ENCODE data around the gene LPIN2. TPM values are rescaled to one million over a fixed set of nuclear protein-coding genes. Genes with fewer than 3 reads are reported as not detected.
"Not testable (repeated sequence)": the region's sequence is repeated elsewhere in the genome, so short reads cannot be mapped to it uniquely, and the experiment has no call there.

Gene LPIN2
- total RNA-seq, 1 experiment from 2014 or later, result 11.7 TPM

- DNase-seq (ENCODE audit: low read depth, low spot score), result no peak
- in situ Hi-C loops (cut with HindIII; ENCODE audit: low pct_unique_long_range_greater_than_20kb, low sequenced_read_pairs), result no loop called here
Measured at GRCh38 chr18:3016585-3017297, 3.8 kb upstream of the LPIN2 start.

- DNase-seq (ENCODE audit: low read depth, low spot score), result no peak
- in situ Hi-C loops (cut with HindIII; ENCODE audit: low pct_unique_long_range_greater_than_20kb, low sequenced_read_pairs), result no loop called here
Measured at GRCh38 chr18:3015851-3016250, 2.9 kb upstream of the LPIN2 start.

GRCh38 chr18:3015204-3015592 lies 2.3 kb upstream of the LPIN2 start:
- DNase-seq (ENCODE audit: low read depth, low spot score), result no peak
- in situ Hi-C loops (cut with HindIII; ENCODE audit: low pct_unique_long_range_greater_than_20kb, low sequenced_read_pairs), result no loop called here

- in situ Hi-C loops (cut with HindIII; ENCODE audit: low pct_unique_long_range_greater_than_20kb, low sequenced_read_pairs), result no loop called here
- DNase-seq (ENCODE audit: low read depth, low spot score), result no peak
Measured at GRCh38 chr18:3014503-3015203, 1.7 kb upstream of the LPIN2 start.

- DNase-seq (ENCODE audit: low read depth, low spot score), result peak; percentile 5
- in situ Hi-C loops (cut with HindIII; ENCODE audit: low pct_unique_long_range_greater_than_20kb, low sequenced_read_pairs), result no loop called here
Measured at GRCh38 chr18:3012136-3013023, 564 bp downstream of the LPIN2 start.

GRCh38 chr18:3010086-3010485 lies 2.9 kb downstream of the LPIN2 start:
- in situ Hi-C loops (cut with HindIII; ENCODE audit: low pct_unique_long_range_greater_than_20kb, low sequenced_read_pairs), result no loop called here
- DNase-seq (ENCODE audit: low read depth, low spot score), result no peak

GRCh38 chr18:3008541-3008940 lies 4.4 kb downstream of the LPIN2 start:
- in situ Hi-C loops (cut with HindIII; ENCODE audit: low pct_unique_long_range_greater_than_20kb, low sequenced_read_pairs), result no loop called here
- no peak for DNase-seq (ENCODE audit: low read depth, low spot score)

GRCh38 chr18:3007491-3007890 lies 5.5 kb downstream of the LPIN2 start:
- in situ Hi-C loops (cut with HindIII; ENCODE audit: low pct_unique_long_range_greater_than_20kb, low sequenced_read_pairs), result no loop called here
- DNase-seq (ENCODE audit: low read depth, low spot score), result no peak

GRCh38 chr18:3005462-3005861 lies 7.5 kb downstream of the LPIN2 start:
- DNase-seq (ENCODE audit: low read depth, low spot score), result no peak
- in situ Hi-C loops (cut with HindIII; ENCODE audit: low pct_unique_long_range_greater_than_20kb, low sequenced_read_pairs), result no loop called here

GRCh38 chr18:3003766-3004165 lies 9.2 kb downstream of the LPIN2 start:
- DNase-seq (ENCODE audit: low read depth, low spot score); in situ Hi-C loops (cut with HindIII; ENCODE audit: low pct_unique_long_range_greater_than_20kb, low sequenced_read_pairs): not testable (repeated sequence)

GRCh38 chr18:3002732-3003131 lies 10.2 kb downstream of the LPIN2 start:
- DNase-seq (ENCODE audit: low read depth, low spot score), result no peak
- in situ Hi-C loops (cut with HindIII; ENCODE audit: low pct_unique_long_range_greater_than_20kb, low sequenced_read_pairs), result no loop called here

- in situ Hi-C loops (cut with HindIII; ENCODE audit: low pct_unique_long_range_greater_than_20kb, low sequenced_read_pairs), result no loop called here
- no peak for DNase-seq (ENCODE audit: low read depth, low spot score)
Measured at GRCh38 chr18:2998644-2999043, 14.3 kb downstream of the LPIN2 start.

- DNase-seq (ENCODE audit: low read depth, low spot score), result peak; percentile 66
- in situ Hi-C loops (cut with HindIII; ENCODE audit: low pct_unique_long_range_greater_than_20kb, low sequenced_read_pairs), result no loop called here
Measured at GRCh38 chr18:2997846-2998564, 14.9 kb downstream of the LPIN2 start.

GRCh38 chr18:2997429-2997828 lies 15.5 kb downstream of the LPIN2 start:
- in situ Hi-C loops (cut with HindIII; ENCODE audit: low pct_unique_long_range_greater_than_20kb, low sequenced_read_pairs), result no loop called here

GRCh38 chr18:2994603-2995432 lies 18.1 kb downstream of the LPIN2 start:
- in situ Hi-C loops (cut with HindIII; ENCODE audit: low pct_unique_long_range_greater_than_20kb, low sequenced_read_pairs), result no loop called here

More at GRCh38 chr18:2997429-2997828, 15.5 kb downstream of the LPIN2 start:
- no peak for DNase-seq (ENCODE audit: low read depth, low spot score)

GRCh38 chr18:2994020-2994589 lies 18.8 kb downstream of the LPIN2 start:
- no peak for DNase-seq (ENCODE audit: low read depth, low spot score)
- in situ Hi-C loops (cut with HindIII; ENCODE audit: low pct_unique_long_range_greater_than_20kb, low sequenced_read_pairs), result no loop called here

More at GRCh38 chr18:2994603-2995432, 18.1 kb downstream of the LPIN2 start:
- peak; percentile 61 for DNase-seq (ENCODE audit: low read depth, low spot score)

Measured in SK-MEL-5 (cell line).